ENCODE measurements around the gene TPRG1.

DNA sequence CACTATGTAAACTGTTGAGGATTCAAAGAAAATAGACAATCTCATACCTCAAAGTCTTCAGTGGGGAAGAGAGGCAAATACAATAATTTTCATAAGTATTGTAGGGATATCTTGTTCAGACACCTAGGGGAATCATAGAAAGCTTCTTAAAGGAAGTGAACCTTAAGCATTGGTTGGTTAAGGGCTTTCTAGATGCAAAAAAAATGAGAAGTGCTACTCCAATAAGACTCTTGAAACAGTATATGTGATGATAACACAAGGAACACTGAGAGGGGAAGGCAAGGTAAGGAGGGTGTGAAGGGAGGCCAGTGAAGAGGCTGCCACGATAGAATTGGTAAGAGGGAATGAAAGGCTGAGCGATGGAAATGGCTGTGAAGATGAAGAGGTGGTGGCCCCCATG lies 104.1 kb downstream of the TPRG1 start:
- TF ChIP-seq POLR2A (IDR thresholded peaks at IDR 0.05; ENCODE audit: low read length) (no peak), GATA1 (IDR thresholded peaks at IDR 0.05; ENCODE audit: low read depth, low read length) (no peak)

Data from erythroblast (primary cell).